CD4-positive, alpha-beta T cell treated with Interleukin-15 for 4 hours (primary cell): ENCODE results near the gene PUS1.
"Not testable (repeated sequence)": the region's sequence is repeated elsewhere in the genome, so short reads cannot be mapped to it uniquely, and the experiment has no call there.

Source experiments
- DNase-seq: peaks from one replicate; pipeline ENCODE4 v3.0.0-alpha.2; 2020; ENCODE audit warnings: low spot score

The PUS1 gene

DNA sequence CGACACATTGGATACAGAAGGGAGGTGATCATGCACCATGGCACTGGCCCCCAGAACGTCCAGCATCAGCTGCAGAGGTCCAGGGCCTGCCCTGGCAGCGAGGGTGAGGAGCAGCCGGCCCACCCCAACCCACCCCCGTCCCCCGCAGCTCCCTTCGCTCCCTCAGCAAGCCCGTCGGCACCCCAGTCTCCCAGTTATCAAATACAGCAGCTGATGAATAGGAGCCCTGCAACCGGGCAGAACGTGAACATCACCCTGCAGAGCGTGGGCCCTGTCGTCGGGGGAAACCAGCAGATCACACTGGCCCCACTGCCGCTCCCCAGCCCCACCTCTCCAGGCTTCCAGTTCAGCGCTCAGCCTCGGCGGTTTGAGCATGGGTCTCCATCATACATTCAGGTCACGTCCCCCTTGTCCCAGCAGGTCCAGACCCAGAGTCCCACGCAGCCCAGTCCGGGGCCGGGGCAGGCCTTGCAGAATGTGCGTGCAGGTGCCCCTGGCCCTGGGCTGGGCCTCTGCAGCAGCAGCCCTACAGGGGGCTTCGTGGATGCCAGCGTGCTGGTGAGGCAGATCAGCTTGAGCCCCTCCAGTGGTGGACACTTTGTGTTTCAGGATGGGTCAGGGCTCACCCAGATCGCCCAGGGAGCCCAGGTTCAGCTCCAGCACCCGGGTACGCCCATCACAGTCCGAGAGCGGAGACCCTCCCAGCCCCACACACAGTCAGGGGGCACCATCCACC lies 31.7 kb downstream of the PUS1 start:
- DNase-seq: not testable (repeated sequence)

DNA sequence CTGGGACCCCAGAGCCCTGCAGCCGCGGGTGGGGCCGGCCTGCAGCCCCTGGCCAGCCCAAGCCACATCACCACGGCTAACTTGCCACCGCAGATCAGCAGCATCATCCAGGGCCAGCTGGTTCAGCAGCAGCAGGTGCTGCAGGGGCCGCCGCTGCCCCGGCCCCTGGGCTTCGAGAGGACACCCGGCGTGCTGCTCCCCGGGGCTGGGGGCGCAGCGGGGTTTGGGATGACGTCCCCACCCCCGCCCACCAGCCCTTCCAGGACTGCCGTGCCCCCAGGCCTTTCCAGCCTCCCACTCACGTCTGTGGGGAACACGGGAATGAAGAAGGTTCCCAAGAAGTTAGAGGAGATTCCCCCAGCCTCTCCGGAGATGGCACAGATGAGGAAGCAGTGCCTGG lies 32.3 kb downstream of the PUS1 start:
- not testable (repeated sequence) for DNase-seq

DNA sequence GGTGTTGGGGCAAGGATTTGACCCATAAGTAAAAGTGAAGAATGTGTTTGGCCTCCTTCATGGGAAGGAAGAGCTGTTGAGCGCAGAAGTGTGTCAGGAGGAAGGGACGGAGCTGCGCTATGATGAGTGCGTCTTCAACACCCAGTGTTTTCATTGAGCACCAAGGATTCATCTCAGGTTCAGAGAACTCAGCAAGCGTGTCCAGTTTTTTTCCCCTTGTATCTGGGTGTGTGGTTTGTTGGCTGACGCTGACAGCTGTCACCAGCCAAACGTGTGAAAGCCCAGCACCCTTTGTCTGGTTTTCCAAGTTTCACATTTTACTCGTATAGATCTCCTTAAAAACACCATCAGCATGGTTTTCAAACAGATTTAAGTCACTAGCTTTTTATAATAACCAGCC lies 33.0 kb downstream of the PUS1 start:
- DNase-seq: no peak

DNA sequence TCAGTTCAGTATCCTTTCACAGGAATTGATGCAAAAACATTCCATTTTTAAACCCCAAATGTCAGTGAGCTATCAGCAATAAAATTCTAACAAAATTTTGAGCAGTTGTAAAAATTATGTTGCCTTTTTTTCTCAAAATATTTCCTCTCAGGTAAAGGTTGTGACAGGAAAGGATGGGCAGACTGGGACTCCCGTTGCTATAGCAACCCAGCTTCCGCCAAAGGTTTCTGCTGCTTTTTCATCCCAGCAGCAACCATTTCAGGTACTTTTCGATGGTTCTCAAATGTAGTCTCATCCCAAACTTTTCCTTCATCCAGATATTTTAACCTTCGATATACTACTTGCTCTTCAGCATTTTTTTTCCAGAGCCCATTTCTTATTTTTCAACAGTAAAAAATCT lies 34.3 kb downstream of the PUS1 start:
- peak; percentile 41 for DNase-seq

DNA sequence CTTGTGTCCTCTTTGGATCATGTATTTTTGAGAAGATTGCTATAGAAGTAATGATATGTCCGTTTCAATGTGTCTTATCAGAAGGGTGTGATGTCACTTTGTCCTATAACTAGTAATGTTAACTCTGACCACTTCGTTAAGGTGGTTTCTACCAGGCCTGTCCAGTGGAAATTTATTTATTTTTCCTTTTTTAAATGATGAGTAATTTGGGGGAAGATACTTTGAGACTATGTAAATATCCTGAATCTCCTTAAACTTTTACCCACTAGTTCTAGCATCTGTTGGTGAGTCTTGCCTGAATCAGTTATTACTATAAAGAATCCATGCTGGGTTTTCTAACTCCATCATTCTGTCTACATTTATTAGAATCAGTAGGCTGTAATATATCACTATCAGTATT lies 36.0 kb downstream of the PUS1 start:
- DNase-seq: no peak

DNA sequence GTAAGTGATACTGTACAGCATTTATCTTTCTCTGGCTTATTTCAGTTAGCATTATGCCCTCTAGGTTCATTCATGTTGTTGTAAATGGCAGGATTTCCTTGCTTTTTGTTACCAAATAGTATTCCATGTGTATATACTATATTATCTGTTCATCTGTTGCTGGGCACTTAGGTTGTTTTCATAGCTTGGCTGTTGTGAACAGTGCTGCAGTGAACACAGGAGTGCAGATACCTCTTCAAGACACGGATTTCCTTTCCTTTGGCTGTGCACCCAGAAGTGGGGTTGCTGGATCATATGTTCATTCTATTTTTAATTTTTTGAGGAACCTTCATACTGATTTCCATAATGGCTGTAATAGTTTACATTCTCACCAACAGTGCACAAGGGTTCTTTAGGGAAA lies 42.1 kb downstream of the PUS1 start:
- DNase-seq: no peak

DNA sequence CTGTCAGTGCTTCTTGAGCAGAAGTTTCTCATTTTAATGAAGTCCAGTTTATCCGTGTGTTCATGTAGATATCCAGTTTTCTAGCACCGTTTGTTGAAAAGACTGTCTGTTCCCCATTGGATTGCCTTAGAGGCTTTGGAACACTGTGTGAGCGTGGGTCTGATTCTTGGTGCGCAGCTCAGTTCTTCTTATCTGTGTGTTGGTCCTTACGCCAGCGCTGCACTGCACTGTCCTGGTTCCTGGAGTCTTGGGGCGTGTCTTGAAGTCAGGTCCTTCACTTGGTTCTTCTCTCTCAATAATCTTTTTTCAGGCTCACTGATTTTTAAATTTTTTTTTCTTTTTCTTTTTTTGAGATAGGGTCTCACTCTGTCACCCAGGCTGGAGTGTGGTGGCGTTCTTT lies 46.2 kb downstream of the PUS1 start:
- DNase-seq: no peak

DNA sequence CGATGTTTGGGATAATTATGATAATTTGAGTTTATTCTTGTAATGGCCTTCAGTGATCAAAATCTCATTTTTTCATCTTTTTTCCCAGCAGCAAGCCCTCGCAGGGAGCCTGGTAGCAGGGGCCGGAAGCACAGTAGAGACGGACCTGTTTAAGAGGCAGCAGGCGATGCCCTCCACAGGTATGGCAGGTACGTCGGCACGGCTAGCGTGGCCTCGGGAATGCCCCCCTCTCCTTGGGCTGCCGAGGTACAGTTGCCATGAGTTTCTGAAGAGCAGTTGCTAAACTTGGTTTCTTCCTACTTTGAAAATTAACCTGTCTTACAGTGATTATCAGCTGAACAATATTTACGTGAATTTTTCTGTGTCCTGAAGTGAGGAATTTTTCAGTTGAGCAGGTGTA lies 50.5 kb downstream of the PUS1 start:
- DNase-seq: no peak

DNA sequence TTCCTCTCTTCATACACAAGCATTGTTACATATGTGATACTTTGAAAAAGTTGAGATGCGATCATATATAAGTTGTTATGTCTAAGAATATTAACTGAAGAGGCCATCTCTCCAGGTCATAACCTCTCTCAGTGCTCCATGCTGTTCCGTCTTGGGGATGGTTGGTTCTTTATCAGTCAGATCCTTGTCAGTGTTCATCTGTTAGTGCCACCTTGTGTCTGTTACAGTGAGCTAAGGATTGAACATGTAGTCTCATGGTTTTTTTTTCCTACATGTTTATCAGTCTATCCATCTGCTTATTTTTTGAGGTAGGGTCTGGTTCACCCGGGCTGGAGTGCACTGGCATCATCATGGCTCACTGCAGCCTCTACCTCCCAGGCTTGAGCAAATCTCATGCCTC lies 51.2 kb downstream of the PUS1 start:
- no peak for DNase-seq

DNA sequence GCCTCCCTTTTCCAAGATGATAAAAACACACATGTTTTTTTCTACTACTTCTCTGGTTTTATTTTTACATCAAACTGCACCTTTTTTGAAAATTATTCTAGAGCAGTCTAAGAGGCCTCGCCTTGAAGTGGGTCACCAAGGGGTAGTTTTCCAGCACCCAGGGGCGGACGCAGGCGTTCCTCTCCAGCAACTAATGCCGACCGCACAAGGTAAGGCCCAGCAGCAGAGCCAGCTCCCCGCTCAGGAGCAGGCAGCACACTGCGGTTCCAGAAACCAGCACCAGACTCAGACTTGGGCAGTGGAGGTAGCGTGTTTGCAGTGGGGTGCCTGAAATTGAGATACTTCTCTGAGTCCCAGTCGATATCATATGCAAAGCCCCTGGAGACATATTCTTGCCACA lies 52.3 kb downstream of the PUS1 start:
- no peak for DNase-seq

DNA sequence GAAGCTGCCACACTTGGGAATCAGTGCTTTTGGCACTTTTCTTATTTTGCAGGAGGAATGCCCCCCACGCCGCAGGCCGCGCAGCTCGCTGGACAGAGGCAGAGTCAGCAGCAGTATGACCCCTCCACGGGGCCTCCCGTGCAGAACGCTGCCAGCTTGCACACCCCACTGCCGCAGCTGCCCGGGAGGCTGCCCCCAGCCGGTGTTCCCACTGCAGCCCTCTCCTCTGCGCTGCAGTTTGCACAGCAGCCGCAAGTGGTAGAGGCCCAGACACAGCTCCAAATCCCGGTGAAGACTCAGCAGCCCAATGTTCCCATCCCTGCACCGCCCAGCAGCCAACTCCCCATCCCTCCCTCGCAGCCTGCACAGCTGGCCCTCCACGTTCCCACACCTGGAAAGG lies 53.0 kb downstream of the PUS1 start:
- no peak for DNase-seq

DNA sequence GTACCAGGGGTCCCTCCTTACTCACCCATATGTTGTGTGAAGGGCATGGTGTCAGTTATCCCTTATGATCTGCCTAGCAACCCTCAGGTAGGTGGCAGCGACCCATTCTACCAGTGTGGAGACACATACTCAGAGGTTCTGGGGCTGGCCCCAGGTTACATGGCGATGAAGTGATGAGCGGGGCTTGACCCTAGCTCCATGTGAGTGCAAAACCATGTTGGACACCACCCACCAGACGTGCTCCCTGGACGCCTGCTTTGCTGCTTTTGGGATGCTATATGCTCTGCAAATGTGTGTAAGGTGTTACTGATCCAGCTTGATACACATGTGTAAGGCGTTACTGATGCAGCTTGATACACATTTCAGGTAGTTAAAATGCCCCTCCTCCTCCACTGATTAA lies 54.0 kb downstream of the PUS1 start:
- no peak for DNase-seq

DNA sequence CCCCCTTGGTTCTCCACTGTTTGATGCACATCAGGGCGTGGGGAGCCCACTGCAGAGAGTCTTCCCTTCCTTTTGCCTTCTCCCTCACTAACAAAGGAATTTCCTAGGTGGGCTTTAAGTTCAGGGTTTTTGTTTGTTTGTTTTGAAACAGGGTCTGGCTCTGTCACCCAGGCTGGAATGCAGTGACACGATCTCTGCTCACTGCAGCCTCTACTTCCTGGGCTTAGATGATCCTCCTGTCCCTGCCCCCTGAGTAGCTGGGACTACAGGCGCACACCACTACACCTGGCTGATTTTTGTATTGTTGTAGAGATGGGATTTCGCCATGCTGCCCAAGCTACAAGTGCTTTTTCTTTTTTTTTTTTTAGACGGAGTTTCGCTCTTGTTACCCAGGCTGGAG lies 54.5 kb downstream of the PUS1 start:
- no peak for DNase-seq

DNA sequence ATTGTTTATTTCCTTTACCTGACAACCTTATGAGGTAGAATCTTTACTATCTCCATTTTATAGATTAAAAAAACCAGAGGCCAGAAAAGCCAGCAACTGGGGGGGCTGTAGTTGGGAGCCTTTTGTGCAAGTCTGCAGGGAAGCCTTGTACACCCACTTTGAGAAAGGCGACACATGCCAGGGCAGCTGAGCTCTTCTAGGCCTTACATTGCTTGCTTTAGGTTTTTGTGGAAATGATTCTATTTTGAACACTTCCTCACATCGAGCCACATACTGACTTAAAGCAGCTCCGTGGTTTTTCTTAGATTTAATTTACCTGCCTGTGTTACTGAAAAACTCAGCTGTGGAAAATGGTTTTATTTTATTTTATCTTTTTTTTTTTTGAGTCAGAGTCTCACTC lies 55.3 kb downstream of the PUS1 start:
- DNase-seq: no peak

DNA sequence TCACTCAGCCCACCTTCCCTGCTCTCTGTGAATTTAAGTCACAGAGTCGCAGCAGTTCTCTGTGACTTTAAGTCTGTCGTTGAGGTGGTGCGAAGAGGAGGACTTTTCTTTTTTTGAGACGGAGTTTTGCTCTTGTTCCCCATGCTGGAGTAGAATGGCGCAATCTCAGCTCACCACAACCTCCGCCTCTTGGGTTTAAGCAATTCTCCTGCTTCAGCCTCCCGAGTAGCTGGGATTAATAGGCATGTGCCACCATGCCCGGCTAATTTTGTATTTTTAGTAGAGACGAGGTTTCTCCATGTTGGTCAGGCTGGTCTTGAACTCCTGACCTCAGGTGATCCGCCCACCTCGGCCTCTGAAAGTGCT lies 56.4 kb downstream of the PUS1 start:
- DNase-seq: not testable (repeated sequence)

DNA sequence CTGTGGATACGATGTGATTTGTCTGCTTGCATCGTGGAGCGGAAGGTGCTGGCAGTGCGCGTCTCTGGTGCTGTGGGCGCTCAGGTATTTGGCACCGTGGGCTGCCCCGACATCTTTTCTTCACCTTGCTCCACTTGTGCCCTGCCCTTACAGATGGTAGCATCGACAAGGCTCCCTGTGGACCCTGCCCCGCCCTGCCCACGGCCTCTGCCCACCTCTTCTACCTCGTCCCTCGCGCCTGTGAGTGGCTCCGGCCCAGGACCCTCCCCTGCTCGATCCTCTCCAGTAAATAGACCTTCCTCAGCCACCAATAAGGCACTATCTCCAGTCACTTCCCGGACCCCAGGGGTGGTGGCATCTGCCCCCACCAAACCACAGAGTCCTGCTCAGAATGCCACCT lies 57.3 kb downstream of the PUS1 start:
- no peak for DNase-seq

DNA sequence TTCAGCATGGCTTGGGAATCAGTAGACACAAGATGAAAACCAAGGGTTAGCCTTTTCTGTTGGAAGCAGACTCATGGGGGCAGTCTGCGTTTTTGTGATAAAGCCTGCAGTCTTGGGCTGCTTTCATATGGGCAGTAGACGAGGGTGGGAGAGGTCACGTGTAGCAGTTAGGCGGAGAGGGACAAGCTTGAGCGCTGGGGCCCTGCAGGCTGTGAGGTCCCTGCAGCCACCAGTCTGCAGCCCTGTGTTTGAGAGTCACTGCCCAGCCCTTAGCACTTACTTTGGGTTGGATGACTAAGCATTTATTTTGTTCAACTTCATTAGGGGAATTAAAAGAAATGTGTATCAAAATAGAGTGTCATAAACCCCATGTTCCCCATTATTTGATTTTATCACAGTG lies 57.8 kb downstream of the PUS1 start:
- no peak for DNase-seq

DNA sequence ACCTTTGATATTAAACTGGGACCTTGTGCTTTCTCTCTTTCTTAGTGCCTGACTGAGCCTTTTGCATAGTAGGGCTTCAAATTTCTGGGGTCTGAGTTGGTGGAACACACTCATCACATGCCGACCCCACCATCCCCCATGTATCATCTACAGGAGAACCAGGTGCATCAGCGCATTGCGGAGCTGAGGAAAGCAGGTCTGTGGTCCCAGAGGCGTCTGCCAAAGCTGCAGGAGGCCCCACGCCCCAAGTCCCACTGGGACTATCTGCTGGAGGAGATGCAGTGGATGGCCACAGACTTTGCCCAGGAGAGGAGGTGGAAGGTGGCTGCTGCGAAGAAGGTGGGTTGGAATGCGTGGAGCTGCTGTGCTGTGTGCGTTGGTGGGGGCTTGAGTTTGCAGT lies 58.5 kb downstream of the PUS1 start:
- DNase-seq: no peak

DNA sequence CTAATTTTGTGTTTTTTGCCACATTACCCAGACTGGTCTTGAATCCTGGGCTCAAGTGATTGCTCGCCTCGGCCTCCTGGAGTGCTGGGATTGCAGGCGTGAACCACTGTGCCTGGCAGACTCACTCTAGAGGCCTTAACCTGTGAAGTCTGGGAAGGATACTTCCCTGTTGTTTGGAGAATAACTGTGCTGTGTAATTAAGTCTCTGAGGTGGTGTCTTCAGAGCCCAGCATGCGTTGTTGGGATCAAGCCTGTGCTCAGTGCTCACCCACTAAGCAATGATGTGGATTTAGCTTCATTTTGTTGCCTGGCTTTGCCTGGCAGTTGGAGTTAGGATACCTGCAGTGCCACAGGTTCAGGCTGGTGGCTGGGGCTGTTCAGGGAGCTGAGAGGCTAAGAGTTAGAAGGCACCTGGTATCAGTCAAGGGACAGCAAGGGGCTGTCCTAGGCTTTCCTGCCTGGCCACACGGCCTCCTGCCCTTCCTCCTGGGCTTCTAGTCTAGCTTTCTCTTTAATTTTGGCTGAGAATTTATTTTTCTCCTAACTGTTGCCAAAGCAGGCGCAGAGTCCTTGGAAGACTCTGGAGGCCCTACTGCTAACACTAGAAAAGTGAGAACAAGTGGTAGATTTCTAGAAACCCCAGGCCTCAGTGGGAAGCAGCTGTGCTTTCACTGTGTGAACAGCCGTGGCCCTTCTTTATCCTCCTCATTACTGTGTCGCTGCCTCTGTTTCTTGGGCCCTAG lies 59.1 kb downstream of the PUS1 start:
- no peak for DNase-seq

DNA sequence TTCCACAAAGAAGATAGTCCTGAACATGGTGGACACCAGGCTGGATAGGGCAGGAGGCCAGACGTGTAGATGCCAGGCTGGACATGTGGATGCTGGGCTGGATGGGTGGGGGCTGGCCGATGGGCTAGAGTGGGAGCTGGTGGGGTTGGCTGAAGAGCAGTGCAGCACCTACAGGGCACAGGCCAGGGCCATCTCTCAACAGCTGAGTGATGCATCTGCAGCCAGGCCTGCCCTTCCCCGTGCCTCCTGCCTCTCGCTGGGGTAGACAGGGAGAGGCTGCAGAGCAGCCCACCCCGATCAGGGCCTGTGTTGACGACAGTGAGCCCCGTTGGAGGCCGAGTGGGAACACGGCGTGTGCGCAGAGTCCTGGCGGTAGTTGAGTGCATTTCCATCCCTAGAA lies 59.9 kb downstream of the PUS1 start:
- DNase-seq: no peak

DNA sequence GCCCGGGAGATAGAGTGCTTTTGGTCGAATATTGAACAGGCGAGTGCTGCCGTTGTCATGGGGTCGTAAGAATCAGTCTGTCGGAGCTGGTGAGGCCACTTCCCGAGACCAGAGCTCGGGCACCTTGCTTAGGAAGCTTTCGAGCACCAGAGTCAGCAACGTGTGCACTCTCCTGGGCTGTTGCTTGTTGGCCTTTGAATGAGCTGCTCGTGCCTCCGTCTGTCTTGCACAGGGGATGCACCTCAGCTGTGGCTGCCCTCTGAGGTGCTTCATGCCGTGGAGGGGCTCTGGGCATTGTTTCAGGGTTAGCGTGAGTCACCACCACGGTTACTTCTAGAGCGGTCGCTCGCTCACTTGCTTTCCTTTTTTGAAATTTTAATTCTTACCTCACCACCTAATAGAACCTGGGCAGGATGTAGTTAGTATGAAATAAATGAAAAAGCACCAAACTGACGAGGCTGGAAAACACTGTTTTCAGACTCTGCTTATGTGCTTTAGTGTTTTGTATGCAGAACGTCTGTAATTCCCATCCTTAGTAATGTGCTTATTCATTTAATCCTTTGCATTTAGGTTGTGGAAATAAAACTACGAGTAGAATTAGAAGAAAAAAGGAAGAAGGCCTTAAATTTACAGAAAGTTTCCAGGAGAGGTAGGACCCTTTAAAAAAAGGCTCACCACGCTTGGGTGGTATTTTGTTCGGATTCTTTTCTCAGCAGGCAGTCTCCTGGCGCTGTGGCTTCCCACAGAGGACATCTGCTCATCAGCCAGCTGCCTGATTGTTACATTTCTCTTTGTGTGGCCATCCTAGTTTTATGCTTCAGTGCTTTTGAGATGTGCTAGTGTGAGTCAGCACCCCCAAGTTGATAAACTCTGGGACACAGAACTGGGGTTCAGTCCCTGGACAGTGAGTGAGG lies 61.2 kb downstream of the PUS1 start:
- no peak for DNase-seq

DNA sequence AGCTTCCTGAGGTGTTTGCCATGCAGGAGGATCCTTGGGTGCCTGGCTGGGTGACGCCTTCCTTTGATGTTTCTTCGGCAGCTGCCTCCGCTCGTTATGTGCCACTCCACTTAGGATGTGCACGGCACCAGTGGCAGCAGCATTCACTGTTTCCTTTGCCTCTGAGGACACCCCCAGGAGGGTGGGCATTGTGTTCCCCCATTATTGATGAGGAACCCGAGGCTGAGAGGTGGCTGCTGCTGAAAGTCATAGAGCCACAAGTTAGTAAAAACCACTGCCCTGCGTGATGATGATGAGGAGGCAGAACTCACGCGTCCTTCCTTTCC lies 61.9 kb downstream of the PUS1 start:
- DNase-seq: no peak

DNA sequence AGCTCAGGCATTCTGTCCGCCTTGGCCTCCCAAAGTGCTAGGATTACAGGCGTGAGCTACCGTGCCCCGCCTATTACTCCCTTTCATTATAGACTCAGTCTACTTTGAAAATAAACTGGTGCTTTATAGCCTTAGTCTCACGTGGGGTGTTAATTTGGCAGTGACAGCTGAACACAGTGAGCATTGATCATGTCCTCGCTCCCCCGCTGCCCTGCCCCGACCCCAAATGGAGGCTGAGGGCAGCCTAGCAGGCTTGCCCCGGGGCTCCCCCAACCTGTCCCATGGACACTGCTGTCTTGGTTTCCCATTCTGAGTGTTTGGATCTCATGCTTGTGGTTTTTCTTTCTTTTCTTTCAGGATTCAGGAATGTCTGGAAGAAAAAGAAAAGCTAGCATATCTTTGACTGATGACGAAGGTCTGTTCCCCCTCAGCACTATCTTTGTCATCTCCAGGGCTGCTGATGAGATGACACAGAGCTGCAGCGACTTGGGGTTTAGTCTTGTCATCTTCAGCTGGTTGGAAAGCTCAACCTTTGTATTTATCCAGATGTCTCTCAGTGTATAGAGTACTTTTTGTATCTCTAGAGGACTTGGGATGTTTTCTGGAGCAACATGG lies 62.8 kb downstream of the PUS1 start:
- no peak for DNase-seq
